ENCODE measurements around the gene PCBP3.

PCBP3 gene

DNA sequence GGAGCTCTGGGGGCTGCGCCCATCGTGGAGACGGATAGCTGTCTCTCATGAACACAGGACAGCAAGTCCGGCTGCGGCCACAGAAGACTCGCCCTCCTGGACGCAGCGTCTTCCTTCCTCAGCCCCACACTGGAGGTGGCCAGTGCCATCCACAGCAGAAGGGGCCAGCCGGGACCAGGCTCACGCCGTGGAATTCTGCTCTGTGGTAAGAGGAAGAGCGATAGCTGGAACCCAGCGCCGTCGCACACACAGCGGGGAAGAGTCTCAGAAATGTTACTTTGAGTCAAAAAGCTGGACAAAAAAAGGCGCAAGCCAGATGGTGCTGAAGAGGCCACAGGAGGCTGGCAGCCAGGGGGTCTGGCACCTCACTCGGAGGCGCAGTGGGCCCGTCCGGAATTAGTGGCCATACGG, 224.2 kb downstream of the PCBP3 start:
- DNase-seq: no peak

DNA sequence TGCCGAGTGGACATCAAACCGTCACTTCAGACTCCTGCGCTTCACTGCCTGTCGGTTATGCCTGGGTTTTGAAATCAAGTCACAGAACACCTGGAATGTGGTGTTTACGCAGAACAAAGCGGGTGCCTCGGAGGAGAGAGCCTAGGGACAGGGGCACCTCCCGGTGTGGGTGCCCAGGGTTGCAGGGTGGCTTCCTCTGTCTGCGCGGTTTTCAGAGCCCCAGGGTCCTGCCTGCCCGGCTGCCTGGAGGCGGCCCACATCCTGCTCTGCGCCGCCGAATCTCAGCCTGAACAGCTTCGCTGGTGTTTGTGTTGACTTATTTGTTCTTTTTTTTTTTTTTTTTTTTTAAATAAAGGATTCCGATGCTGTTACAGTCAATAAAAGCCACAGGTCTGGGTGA, 224.6 kb downstream of the PCBP3 start:
- no peak for DNase-seq

DNA sequence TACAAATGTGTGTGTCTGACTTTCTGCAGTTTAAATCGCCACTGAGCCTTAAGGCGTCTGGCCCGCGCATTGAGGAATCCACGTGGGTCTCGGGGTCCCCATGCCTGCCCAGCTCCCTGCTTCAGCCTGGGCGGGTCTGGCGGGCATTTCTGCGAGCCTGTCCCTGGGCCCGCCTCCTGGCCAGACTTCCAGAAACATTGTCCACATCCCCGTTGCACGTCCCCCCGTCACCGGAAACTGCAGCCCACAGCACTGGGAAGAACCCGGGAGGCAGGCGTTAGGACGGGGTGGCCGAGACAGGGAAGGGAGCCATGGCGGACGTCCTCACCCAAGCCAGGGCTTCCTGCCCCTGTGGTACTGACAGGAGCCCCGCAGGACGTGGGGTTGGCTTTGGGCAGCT, 225.0 kb downstream of the PCBP3 start:
- DNase-seq: no peak

DNA sequence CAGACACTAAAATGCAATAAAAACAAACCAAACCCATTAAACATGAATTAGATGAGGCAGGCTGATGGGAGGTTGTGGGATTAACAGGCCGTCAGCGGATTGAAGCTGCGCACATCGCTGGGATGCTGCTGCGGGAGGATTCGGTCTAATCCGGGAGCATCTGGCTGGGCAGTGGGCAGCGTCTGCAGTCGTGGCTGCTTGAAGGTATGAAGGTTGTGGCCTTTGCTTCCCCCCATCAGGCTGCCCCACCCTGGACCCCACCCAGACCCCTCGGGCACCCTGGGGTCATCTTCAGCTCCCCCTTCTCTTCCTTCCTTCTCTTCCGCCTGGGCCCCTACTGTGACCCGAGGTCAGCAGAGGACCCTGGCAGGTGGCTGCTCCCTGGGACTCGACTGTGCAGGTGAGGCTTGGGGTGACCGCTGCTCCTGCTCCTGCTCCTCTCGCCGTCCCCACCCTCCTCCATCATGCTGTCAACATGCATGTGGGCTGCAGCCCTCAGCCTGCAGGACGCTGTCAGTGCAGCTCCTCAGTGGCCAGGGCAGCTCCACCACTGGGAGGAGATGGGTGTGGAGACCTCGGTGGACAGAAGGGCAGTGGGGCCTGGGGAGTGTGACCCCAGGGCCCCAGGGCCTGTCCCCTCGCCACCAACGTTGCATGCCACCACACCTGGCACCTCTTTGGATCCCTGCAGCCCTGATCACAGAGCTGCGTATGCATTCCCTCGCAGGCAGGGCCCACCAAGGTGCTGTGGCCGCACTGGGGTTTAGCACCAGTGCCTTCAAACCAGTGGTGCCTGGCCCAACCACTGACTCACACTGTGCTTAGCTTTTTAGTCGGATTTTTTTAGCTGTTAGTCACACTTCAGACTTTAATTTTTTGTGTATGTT, 225.8 kb downstream of the PCBP3 start:
- DNase-seq: no peak

DNA sequence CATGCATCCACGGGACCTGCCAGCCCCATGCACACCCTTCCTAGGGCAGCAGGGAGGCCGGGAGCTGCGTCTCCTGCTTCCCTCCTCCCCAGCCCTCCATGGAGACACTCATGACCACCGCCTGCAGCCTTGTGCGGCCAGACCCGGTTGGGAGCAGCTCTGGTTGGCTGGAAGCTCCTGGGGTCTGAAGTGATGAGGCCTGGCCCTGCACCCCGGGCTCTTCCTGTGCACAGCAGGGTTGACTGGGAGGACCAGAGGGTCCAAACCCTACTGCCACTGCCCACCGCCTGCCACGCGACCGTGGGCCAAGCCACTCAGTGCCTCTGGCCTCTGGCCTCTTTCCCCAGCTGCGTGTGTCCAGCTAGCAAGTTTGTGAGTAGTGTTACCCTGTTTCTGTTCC, 226.9 kb downstream of the PCBP3 start:
- no peak for DNase-seq

DNA sequence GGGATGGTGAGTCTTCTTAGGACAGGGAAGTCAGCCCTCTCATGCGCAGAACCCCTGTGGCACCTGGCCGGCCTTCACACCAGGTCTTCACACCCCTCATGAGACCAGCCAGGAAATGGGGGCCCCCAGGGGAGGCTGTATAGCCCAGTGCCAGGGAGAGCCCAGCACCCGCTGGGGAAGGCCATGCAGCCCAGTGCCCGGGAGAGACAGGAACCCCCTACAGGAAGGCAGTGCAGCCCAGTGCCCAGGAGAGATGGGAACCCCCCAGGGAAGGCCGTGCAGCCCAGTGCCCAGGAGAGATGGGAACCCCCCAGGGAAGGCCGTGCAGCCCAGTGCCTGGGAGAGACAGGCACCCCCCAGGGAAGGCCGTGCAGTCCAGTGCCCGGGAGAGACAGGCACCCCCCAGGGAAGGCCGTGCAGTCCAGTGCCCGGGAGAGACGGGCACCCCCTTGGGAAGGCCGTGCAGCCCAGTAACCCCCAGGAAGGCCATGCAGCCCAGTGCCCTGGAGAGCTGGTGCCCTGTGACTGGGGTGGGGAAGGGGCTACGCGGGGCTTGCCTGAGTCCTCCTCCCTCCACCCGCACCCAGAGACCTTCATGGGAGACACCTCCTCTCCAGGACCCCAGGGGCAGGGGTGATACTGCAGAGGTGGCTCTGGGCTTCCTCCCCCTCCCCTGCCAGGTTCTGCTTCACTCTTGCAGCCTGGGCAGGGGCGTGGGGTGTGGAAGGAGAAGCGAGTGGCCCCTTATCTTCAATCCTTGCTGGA, 227.5 kb downstream of the PCBP3 start:
- DNase-seq: no peak

DNA sequence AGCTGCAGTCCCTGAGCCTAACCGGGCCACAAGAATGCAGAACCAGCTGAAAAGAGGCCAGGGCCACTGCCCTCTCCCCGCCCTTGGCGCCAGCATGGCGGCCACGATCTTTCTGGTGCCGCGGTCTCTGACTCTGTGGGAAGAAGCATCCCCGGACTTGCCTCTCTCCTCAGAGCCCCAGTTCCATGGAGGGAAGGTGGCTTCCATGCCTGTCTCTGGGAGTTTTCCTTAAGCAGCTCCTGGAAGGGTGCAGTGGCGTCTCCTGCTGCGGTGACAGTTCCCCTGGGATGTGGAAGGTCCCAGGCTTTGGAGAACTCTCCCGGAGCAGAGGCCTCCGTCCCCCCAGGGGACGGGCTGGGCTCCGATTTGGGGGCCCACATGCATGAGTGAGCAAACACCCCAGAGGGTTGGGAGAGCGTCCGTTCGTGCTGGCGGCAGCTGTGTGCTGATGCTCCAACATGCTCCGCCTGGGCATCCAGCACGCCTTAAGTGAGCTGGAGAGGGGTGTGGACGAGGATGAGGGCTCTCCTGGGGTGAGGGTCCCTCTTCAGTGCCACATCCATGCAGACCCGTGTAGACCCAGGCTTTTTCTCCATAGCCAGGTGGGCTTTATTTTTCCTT, 228.2 kb downstream of the PCBP3 start:
- no peak for DNase-seq

DNA sequence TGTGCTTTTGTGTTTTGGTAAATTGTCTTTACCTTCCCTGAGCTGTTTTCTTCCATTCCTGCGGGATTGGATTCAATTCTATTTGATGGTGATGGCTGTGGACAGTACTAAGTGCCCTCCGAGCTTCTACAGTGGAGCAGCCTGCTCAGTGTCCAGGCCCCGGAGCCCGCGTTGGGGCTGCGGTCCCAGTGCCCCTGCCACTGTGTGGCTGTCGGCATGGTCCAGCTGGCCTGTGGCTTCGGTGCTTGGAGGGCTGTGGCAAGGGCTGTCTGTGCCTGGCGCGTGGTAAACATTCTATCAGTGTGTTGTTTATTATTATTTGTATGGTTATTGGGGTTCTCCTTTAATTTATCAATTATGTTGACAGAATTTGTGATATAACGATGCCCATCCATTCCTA, 228.9 kb downstream of the PCBP3 start:
- DNase-seq: no peak

DNA sequence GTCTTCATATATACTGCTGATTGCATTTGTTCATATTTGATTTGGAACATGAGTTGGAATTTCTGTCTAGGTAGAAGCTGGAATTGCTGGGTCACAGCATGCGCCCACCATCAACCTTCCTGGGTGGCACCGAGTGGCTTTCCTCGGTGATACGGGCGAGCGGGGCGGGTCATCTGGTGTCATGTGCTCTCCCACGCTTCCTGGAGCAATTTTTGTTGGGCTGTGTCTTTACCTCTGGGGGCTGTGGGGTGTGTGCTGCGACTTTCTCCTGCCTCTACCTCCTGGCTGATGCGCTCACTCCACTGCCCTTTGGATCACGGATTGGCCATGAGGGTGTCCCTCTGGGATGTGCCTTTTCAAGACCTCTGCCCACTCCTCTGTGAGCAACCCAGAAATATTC, 229.4 kb downstream of the PCBP3 start:
- no peak for DNase-seq

DNA sequence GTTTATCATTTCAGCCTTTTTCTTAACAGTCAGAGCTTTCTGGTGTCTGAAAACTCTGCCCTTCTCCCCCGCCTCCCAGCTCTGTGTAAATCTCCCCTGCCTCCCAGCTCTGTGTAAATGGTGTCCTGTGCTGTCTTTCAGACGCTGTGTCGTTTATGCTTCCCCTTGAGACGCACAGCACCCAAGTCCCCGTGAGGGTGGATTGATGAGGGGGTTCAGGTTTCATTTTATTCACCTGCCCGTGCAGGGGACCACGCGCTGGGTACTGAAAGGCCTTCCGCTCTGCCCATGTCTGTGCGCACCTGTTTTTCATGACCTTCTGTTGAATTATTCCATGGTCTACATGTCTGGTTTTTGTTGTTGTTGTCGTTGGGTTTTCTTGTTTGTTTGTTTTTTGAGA, 229.9 kb downstream of the PCBP3 start:
- no peak for DNase-seq

DNA sequence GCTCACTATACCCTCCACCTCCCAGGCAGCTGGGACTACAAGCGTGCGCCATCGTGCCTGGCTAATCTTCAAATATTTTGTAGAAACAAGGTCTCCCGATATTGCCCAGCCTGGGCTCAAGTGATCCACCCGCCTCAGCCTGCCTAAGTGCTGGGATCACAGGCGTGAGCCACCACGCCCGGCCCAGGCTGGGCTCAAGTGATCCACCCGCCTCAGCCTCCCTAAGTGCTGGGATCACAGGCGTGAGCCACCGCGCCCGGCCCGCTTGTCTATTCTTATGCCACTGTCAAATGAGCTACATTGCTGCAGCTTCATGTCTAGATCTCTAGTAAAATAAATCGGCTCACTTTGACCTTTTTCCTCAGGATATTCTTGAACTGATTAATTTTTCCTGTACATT, 230.3 kb downstream of the PCBP3 start:
- DNase-seq: no peak

DNA sequence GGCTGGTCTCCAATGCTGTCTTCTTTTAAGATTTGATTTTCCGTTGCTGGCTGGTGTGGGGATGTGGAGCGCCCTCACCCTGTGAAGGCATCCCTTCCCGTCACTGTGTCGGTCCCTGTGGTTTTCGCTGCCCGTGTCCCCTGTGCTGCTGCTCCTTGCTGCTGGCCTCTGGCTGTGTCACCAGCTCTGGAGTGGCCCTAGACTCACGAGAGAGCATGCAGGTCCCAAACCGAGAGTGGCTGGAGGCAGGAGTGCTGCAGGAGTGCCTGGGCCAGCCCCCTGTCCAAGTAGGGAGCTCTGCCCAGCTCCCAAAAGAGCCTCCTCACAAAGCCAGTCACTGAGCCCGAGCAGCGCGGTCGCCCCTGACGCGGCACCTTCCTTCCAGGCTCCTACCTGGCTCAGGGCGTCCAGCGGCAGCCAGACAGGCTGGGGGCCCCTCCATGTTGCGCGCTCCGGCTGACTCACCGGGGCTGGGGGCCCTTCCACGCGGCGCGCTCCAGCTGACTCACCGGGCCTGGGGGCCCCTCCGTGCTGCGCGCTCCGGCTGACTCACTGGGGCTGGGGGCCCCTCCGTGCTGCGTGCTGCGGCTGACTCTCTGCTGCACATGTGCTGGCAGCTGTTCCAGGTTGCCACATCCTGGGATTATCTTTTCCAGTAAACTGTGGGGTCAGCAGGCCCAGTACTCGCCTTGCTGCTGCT, 231.3 kb downstream of the PCBP3 start:
- DNase-seq: no peak

DNA sequence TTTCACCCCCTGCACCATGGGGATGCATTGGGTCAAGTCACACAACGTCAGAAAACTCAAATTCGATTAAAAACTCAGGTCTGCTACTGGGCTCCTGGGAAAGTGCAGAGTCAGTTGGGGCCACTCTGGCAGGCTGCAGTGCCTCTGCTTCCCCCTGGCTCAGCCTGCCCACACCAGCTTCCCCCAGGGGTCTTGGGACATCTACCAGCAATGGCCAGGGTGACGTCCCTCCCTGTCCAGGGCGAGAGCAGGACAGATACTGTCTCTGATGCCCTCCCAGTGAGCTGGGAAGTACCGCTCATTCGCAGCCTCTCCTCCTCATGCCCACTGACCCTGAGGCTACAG, 231.9 kb downstream of the PCBP3 start:
- no peak for DNase-seq

DNA sequence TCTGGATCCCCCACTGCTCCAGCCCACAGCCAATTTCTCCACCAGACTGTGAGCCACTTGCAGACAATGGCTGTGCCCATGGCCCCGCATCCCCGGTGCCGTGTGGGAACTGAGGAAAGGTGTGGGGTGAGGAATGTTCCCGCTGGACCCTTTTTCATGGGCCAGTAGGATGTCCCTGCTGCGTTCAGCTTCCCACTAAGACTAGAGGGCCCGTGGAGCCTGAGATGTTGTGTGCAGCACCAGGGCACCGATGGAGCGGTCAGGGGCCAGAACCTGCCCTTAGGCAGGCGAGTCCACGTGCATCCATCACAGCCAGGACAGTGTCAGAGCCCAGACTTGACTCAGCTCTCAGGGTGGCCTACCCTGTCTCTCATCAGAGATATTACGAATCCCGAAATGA, 232.4 kb downstream of the PCBP3 start:
- DNase-seq: no peak

DNA sequence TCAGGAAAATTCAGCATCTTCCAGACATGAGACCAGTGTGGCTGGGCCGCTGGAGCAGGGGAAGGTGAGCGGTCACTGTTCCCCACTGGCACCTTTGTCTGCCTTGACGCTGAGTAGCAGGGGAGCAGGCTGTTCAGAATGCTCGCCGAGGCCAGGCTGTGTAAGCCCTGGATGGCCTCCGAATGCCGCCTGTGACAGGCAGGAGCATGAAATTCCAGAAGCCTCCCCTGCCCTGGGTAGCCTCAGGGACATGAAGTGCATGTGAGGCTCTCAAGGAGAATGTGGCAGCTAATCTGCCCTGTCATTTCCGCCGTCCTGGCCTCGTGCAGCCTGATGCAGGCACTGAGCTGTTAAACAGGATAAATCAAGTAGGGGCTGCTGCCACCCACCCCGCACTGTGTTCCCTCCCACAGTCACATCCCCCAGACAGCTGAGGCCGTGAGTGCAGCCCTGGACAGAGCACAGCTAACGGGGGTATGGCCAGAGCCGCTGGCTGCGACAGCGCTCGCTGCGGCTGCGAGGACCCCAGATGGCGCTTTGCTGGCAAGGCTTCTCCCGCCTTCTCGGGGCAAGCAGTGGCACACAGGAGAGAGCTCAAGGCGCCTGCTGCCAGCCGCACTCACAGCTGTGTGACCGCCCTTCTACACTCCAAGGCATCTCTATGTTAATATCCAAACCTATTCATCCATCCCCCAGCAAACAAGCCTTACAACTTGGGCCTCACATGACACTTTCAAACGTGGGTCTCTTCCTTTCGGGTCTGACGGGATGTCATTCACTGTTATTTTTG, 233.1 kb downstream of the PCBP3 start:
- no peak for DNase-seq

DNA sequence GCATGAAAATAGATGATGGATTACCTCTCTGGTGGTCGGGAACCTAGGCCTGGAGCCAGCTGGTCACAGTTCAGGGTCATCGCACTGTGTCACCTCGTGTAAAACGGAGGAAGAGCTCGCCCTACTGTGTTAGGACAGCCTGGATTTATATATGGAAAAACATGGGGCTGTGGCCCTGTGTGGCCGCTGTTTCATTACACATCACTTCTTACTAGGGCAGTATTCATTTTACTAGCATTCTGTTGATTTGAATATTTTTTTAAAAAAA, 233.6 kb downstream of the PCBP3 start:
- DNase-seq: no peak

DNA sequence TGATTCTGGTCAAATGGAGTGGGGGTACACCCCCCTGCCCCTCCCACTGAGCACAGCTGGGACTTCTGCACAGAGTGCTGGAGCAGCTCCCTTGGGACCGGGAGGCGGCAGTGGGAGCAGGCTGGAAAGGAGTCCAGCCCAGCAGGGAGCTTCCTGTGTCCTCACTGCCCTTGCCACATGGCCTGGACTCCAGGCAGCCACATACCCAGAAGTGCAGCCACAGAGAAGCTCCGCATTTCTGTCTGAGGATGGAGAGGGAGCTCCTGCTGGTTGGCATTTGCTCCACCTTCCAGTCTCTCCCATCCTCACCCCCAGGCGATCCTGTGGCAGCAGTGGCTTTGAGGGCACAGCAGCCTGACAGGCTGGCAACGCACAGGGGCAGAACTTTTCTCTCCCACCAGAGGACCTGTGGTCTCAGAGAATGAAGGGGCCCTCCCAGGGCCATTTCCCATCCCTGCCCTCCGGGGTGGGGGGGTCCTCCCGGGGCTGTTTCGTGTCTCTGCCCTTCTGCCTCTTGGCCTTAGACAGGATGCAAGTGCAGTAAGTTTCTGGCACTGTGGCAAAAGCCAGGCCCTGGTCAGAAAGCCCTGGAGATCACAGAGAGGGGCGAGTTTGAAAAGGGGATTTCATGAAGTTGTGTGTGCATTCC, 234.4 kb downstream of the PCBP3 start:
- no peak for DNase-seq

DNA sequence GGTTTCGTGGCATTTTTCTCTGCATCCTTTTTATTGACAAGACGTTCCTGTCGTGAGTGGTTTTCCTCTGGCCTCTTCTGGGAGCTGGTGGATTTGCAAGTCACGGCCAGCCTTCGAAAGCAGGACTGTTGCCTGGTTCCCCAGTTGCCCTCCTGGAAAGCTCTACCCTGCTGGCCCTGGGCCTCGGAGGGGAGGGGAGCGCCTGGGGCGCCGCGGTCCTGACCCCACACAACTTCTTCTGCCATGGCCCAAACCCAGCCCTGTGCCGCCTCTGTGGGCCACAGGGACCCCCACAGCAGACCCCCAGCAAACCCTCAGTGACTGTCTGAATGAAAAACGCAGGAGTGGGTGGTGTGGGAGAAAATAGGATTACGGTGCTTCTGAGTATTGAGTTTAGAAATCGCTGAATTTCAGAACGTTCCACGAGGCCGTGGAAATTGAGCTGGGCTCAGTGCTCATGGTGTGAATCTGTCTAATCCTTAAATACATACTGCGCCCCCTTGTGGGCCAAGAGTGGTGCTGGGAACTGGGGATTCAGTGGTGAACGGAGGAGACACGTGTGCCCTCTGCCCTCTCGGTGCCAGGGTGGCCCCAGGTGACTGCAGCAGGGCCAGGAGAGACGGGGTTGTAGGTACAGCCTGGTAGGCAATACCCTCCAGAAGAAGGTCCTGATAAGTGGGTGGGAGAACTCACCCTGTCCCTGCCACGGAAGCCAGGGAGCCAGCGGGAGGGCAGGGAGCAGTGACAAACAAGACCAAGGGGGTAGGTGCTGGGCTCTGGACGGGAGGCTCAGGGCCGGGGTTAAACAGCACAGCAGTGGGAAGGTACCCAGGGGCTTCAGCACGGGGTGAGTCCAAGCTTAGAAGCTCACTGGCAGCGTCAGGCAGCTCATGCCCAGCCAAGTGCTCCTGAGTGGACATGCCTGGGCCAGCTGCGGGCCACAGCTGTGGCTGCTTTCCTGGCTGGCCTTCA, 236.9 kb downstream of the PCBP3 start:
- DNase-seq: peak; percentile 59 to 69

DNA sequence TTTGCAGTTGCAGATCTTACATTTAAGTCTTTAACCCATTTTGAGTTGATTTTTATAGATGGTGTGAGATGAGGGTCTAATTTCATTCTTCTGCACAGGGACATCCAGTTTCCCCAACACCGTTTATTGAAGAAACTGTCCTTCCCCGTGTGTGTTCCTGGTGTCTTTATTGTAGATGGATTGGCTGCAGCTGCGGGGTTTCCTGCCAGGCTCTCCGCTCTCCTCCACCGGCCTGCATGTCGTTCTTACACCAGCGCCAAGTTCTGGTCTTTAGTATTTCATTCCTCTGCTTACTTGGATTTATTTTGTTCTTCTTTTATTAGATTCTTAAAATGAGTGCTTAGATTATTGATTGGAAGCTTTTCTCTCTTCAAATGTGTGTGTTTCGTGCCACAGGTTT, 239.1 kb downstream of the PCBP3 start:
- no peak for DNase-seq

DNA sequence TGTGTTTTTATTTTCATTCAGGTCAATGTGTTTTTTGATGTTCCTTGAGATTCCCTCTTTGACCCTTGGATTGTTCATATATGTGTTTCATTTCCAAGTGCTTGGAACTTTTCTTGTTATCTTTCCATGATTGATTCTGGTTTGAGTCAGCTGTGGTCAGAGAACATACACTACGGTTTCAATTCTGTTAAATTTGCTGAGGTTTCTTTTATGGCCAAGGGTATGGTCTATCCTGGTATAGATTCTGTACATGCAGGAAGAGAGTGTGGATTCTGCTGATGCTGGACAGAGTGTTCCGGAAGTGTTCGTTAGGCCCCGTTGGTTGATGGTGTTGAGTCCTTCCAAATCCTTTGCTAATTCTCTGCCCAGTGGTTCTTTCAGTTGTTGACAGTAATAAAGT, 239.6 kb downstream of the PCBP3 start:
- no peak for DNase-seq

DNA sequence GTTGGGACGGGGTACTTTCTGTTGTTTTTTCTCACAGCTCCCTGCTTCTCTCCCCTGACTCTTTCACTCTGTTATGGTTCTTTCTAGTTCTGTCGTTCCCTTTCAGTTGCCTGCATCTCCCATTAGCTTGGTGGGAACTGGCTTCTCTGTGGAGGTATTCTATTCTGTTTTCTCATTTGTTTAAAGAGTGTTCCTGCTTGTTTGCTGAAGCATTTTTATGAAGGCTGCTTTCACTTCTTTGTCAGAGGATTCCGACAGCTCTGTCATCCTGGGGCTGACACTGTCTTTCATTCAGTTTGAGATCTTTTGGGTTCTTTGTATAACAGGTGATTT, 242.0 kb downstream of the PCBP3 start:
- DNase-seq: no peak

Measured in Kasumi-1 (cell line).